Brain pericyte (primary cell): Measurements from ENCODE around the gene MAP1LC3B2.

Source experiments
- DNase-seq: peaks from one replicate; pipeline ENCODE4 v3.0.0-alpha.2; 2012; ENCODE audit warnings: low read depth, low spot score

Gene MAP1LC3B2

DNA sequence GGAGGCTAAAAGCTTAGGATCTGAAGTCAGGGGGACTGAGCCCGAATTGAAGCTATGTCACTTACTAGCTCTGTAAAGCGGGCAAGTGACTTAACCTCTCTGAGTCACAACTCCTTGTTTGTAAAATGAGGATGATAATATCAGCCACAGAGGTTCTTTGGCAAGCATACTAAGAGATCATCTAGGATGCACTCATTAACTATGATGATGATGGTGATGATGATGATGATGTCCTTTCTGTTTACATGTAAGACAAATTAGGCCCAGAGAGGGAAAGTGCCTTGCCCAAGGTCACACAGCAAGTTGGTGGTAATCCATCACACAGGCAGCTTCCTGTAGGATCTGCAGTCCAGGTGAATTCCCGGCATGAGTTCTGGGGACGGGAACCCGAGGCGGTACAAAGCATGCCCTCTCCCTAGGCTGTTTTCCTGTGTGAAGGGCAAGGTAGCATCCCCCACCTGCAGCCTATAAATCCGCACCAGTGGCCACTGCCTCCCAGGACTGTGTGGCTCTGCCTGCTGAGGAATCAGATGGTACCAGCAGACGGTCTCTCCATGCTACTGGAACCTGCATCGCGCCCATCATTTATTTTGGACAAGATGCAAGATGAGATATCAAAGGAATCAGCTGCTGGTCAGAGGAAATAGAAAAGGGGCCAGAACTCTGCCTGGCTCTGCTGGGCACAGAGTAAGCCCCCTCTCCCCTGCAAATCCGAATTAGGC lies 55.2 kb downstream of the MAP1LC3B2 start:
- DNase-seq: no peak

DNA sequence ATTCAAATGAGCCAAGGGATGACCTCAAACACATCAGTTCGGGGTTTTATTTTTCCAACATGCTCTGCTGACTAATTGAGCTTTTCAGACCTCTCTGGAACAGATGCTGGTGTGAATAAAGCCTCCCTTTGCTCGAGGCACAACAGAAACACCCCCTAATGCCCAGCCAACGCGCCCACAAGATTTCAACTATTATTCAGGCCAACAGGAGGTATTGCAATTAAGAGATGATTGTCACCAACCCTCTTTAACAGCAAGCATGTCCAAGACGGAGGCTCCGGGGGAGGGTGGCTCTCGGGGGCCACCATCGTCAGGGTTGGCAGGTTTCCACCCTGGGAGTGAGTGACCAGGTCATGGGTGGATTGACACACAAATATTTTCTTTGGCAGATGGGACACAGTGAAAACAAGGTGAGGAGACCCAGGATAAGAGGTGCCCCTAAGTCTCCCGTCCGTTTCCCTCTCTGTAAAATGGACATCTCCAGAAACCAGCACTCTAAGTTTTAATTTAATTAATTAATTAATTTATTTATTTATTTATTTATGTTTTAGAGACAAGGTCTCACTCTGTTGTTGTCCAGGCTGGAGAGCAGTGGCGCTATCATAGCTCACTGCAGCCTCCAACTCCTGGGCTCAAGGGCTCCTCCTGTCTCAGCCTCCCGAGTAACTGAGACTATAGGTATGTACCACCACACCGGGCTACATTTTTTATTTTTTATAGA lies 56.1 kb downstream of the MAP1LC3B2 start:
- no peak for DNase-seq

DNA sequence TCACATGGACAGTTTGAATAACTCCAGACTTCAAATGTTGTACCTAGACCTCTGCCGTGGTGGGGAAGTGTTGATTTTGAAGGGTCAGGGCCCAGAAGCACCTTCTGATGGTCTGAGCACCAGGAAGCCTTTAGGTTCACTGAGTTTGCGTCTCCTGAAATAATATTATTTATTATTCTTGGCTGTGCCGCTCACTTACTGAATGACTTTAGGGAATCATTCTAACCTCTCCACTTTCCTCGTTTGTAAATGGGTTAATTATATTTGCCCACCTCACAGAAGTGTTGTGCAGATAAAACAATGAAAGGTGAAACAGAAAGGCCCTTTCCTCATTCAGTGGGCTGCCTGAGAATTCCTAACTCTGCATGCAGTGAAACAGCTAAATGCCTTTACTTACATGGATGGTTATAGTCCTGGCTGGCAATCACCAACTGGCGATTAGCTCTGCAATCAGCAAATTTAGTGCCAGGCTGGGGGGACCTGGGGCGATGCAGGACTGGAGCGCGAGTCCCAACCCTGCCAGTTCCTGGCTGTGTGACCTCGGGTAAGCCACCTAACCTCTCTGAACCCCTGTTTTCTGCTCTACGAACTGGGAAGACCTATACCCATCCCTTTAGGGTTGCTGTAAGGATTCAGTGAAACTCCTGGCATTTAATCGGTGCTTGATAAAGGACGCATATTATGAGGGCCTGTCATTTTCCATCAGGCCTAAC lies 57.5 kb downstream of the MAP1LC3B2 start:
- no peak for DNase-seq

DNA sequence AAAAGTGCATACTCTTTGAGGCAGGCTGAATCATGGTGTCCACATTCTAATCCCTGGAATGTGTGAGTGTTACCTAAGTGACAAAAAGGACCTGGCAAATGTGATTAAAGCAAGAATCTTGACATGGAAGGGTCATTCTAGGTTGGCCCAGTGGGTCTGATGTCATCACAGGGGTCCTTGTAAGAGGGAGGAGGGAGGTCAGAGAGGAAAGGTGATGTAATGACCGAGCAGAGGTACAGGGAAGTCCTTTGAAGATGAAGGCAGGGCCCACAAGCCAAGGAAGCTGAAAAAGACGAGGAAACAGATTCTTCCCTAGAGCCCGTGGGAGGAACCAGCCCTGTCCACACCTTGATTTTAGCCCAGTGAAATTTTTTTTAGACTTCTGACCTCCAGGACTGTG lies 60.1 kb downstream of the MAP1LC3B2 start:
- no peak for DNase-seq

DNA sequence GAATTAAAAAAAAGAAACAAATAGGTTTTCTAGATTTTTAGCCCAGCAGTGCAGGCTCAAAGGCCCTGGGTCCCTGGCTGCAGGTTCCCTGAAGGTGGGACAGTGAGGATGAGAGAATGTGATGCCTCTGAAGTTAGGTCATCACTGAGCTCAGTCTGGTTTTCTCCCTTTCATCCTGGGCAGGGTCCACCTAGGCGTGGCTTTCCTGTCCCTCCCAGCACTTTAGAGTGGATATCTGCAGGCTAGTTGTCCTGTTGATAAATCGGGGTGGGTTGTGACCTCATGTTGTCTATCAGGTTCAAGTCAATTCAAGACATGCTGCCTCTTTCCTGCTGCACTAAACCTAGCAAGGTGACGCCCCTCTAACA lies 60.9 kb downstream of the MAP1LC3B2 start:
- DNase-seq: no peak

- no peak for DNase-seq
Observed at GRCh38 chr12:116620492-116621191, 61.5 kb downstream of the MAP1LC3B2 start.

DNA sequence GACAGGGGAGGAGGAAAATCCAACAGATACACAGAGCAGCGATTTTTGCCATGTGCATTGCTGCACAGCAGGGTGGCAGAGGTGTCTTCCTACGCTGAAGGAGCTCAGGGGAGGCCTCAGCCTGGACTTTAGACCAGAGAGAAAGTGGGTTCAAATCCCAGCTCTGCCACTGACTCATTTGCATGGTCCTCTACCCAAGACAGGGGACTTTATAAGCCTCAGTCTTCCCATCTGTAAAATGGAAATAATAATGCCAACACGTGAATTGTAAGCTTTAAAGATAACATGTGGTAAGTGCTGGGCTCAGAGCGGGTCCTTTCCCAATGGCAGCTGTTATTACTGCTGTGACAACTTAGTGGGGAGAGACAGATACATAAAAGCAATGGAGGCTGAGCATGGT lies 62.0 kb downstream of the MAP1LC3B2 start:
- DNase-seq: no peak

GRCh38 chr12:116624516-116624915 lies 65.3 kb downstream of the MAP1LC3B2 start:
- no peak for DNase-seq

GRCh38 chr12:116626153-116626552 lies 67.0 kb downstream of the MAP1LC3B2 start:
- no peak for DNase-seq
